Mesenchymal stem cell (in vitro differentiated cells and primary cell): Measurements from ENCODE around the gene ZSWIM4.

Experiments
- DNase-seq: peaks from one replicate; pipeline ENCODE4 v3.0.0-alpha.2; 2013
- H2AFZ ChIP-seq: one replicate; pipeline ENCODE4 v1.6.1; 2013; ENCODE audit warnings: low read depth, mild to moderate bottlenecking, control low read depth, inconsistent platforms, low read length, moderate library complexity
- H2AK5ac ChIP-seq: 2 replicates; pipeline ENCODE4 v1.6.1; 2013; ENCODE audit warnings: low read length, moderate library complexity, mild to moderate bottlenecking, inconsistent platforms; ENCODE audit not compliant: severe bottlenecking
- H2BK120ac ChIP-seq: one replicate; pipeline ENCODE4 v1.6.1; 2013; ENCODE audit warnings: low read depth, mild to moderate bottlenecking, inconsistent platforms, low read length, moderate library complexity
- H2BK12ac ChIP-seq, 2 experiments: one replicate each; pipeline ENCODE4 v1.6.1; 2013; ENCODE audit warnings: inconsistent platforms in 2 of 2, low read length in 2 of 2, mild to moderate bottlenecking in 2 of 2, moderate library complexity in 2 of 2, control low read depth in 1 of 2
- H2BK15ac ChIP-seq: one replicate; pipeline ENCODE4 v1.6.1; 2013; ENCODE audit warnings: mild to moderate bottlenecking, low read depth, inconsistent platforms; ENCODE audit not compliant: poor library complexity, severe bottlenecking
- H2BK5ac ChIP-seq: 2 replicates; pipeline ENCODE4 v1.6.1; 2013; ENCODE audit warnings: low read depth, mild to moderate bottlenecking, low read length, control low read depth, inconsistent platforms; ENCODE audit not compliant: poor library complexity, severe bottlenecking
- H3K14ac ChIP-seq, 2 experiments: one replicate each; pipeline ENCODE4 v1.6.1; 2013; ENCODE audit warnings: inconsistent platforms in 2 of 2, low read length in 2 of 2, control low read depth in 1 of 2, mild to moderate bottlenecking in 1 of 2, moderate library complexity in 1 of 2
- H3K18ac ChIP-seq, 2 experiments: one replicate each; pipeline ENCODE4 v1.6.1; 2013; ENCODE audit warnings: inconsistent platforms in 2 of 2, low read length in 2 of 2, control low read depth in 1 of 2, low read depth in 1 of 2, mild to moderate bottlenecking in 1 of 2
- H3K23ac ChIP-seq, 2 experiments: one replicate each; pipeline ENCODE4 v1.6.1; 2013; ENCODE audit warnings: inconsistent platforms in 2 of 2, low read length in 2 of 2, mild to moderate bottlenecking in 2 of 2, moderate library complexity in 2 of 2, control low read depth in 1 of 2
- H3K27ac ChIP-seq: 2 replicates; pipeline ENCODE4 v1.5.1; 2013; ENCODE audit warnings: mild to moderate bottlenecking, moderate library complexity, low read length, control low read depth, inconsistent platforms; ENCODE audit not compliant: poor library complexity, severe bottlenecking
- H3K27me3 ChIP-seq, 2 experiments: 2 replicates each; pipeline versions ENCODE4 v1.6.1 to v1.7.0; 2013; ENCODE audit warnings: low read length in 2 of 2, mild to moderate bottlenecking in 2 of 2, moderate library complexity in 2 of 2, control low read depth in 1 of 2, inconsistent platforms in 1 of 2; ENCODE audit not compliant: control insufficient read depth in 1 of 2, insufficient read depth in 1 of 2
- H3K36me3 ChIP-seq, 2 experiments: 2 replicates each; pipeline versions ENCODE4 v1.6.1 to v1.7.0; 2013; ENCODE audit warnings: low read length in 2 of 2, control low read depth in 1 of 2, inconsistent platforms in 1 of 2, low read depth in 1 of 2, mild to moderate bottlenecking in 1 of 2; ENCODE audit not compliant: insufficient read depth in 2 of 2, control insufficient read depth in 1 of 2
- H3K4ac ChIP-seq, 2 experiments: one replicate each; pipeline ENCODE4 v1.6.1; 2013; ENCODE audit warnings: inconsistent platforms in 2 of 2, low read length in 2 of 2, mild to moderate bottlenecking in 2 of 2, moderate library complexity in 2 of 2, control low read depth in 1 of 2, low read depth in 1 of 2
- H3K4me1 ChIP-seq: 2 replicates; pipeline ENCODE4 v1.6.1; 2013; ENCODE audit warnings: low read depth, low read length, control low read depth; ENCODE audit not compliant: control insufficient read depth, insufficient read depth
- H3K4me2 ChIP-seq: 2 replicates; pipeline ENCODE4 v1.6.1; 2013; ENCODE audit warnings: low read length, mild to moderate bottlenecking, inconsistent platforms; ENCODE audit not compliant: poor library complexity, severe bottlenecking
- H3K4me3 ChIP-seq, 2 experiments: 2 replicates each; pipeline versions ENCODE4 v1.5.1 to v1.7.0; 2013; ENCODE audit warnings: low read length in 2 of 2, mild to moderate bottlenecking in 2 of 2, control low read depth in 1 of 2, low read depth in 1 of 2; ENCODE audit not compliant: insufficient read depth in 1 of 2
- H3K79me1 ChIP-seq: replicated peaks from 2 replicates; pipeline ENCODE4 v1.6.1; 2013; ENCODE audit warnings: mild to moderate bottlenecking, control low read depth, low read length, inconsistent platforms; ENCODE audit not compliant: poor library complexity, severe bottlenecking
- H3K9ac ChIP-seq: 2 replicates; pipeline ENCODE4 v1.7.0; 2013; ENCODE audit warnings: mild to moderate bottlenecking, low read length, moderate library complexity
- H3K9me3 ChIP-seq: 2 replicates; pipeline ENCODE4 v1.7.0; 2013; ENCODE audit warnings: mild to moderate bottlenecking, low read length; ENCODE audit not compliant: control insufficient read depth
- H4K8ac ChIP-seq: one replicate; pipeline ENCODE4 v1.6.1; 2013; ENCODE audit warnings: inconsistent platforms, mild to moderate bottlenecking, low read length, moderate library complexity
- H4K91ac ChIP-seq: one replicate; pipeline ENCODE4 v1.6.1; 2013; ENCODE audit warnings: mild to moderate bottlenecking, low read length, inconsistent platforms
- WGBS: methylation state at CpG from one replicate; pipeline ENCODE4 v1.1.7; 2013; ENCODE audit warnings: mixed read lengths; 5-methylcytosine and 5-hydroxymethylcytosine counted together

Gene ZSWIM4

GRCh38 chr19:13764821-13765394, 30.3 kb upstream of the ZSWIM4 start:
- Histone ChIP-seq H2AK5ac (no peak overlapping the region), H3K27me3 (no peaks in the 10 kb centered on the region), H4K8ac (peak overlapping the region; percentile 85), H3K27ac (no peak overlapping the region), H3K4me1 (peaks cover 18% of the 10 kb centered on the region), H2BK15ac (no peak overlapping the region), H3K18ac (peak overlapping the region; percentile 63 to 90), H3K36me3 (peaks cover 57 to 59% of the 10 kb centered on the region in 2 experiments), H3K9me3 (no peaks in the 10 kb centered on the region), H3K4me3 (peak overlapping the region; percentile 88 to 92), H2AFZ (peak overlapping the region; percentile 74), H3K4ac (peak overlapping the region; percentile 47 to 49), H2BK12ac (peak overlapping the region in 1 of 2 experiments; percentile 30), H2BK120ac (no peak overlapping the region), H3K23ac (peak overlapping the region in 1 of 2 experiments; percentile 80), H3K14ac (peak overlapping the region; percentile 78 to 96), H3K79me1 (peaks cover 18% of the 10 kb centered on the region), H3K4me2 (peak overlapping the region; percentile 76), H4K91ac (no peak overlapping the region), H3K9ac (peak overlapping the region; percentile 88), H2BK5ac (no peak overlapping the region)
- peak; percentile 27 for DNase-seq
- 2% methylated on average over 39 of the region's 48 CpGs for WGBS

- H4K8ac ChIP-seq = no peak overlapping the region
- no peak overlapping the region for H2AFZ ChIP-seq
- peak overlapping the region in 1 of 2 experiments; percentile 88 for H3K4me3 ChIP-seq
- H3K9ac ChIP-seq = peak overlapping the region; percentile 88
- H2BK120ac ChIP-seq = no peak overlapping the region
- H3K4me2 ChIP-seq = peak overlapping the region; percentile 76
- no peak overlapping the region for H4K91ac ChIP-seq
- peak; percentile 36 for DNase-seq
- H2BK15ac ChIP-seq = no peak overlapping the region
- no peaks in the 10 kb centered on the region for H3K27me3 ChIP-seq
- no peak overlapping the region for H3K14ac ChIP-seq
- peaks cover 19% of the 10 kb centered on the region for H3K4me1 ChIP-seq
- H2BK12ac ChIP-seq = no peak overlapping the region
- H3K9me3 ChIP-seq = no peaks in the 10 kb centered on the region
- no peak overlapping the region for H2AK5ac ChIP-seq
- H3K79me1 ChIP-seq = peaks cover 18% of the 10 kb centered on the region
- H3K18ac ChIP-seq = peak overlapping the region in 1 of 2 experiments; percentile 25
- H3K23ac ChIP-seq = no peak overlapping the region
- H3K36me3 ChIP-seq = peaks cover 51 to 58% of the 10 kb centered on the region in 2 experiments
- no peak overlapping the region for H3K27ac ChIP-seq
- no peak overlapping the region for H2BK5ac ChIP-seq
- peak overlapping the region in 1 of 2 experiments; percentile 7 for H3K4ac ChIP-seq
- WGBS = 50% methylated on average over 19 of the region's 19 CpGs
These were observed 29.7 kb upstream of the ZSWIM4 start for GRCh38 chr19:13765395-13766094.

- Histone ChIP-seq H3K27ac (no peak overlapping the region), H3K79me1 (peaks cover 20% of the 10 kb centered on the region), H3K14ac (no peak overlapping the region), H3K27me3 (no peaks in the 10 kb centered on the region), H2BK5ac (no peak overlapping the region), H2BK120ac (no peak overlapping the region), H3K4me1 (peaks cover 19% of the 10 kb centered on the region), H2AK5ac (no peak overlapping the region), H4K91ac (no peak overlapping the region), H2BK12ac (peak overlapping the region in 1 of 2 experiments; percentile 11), H2AFZ (no peak overlapping the region), H3K4me2 (no peak overlapping the region), H3K18ac (no peak overlapping the region), H3K9me3 (no peaks in the 10 kb centered on the region), H3K4me3 (peak overlapping the region in 1 of 2 experiments; percentile 88), H3K23ac (no peak overlapping the region), H2BK15ac (no peak overlapping the region), H4K8ac (peak overlapping the region; percentile 38), H3K9ac (no peak overlapping the region), H3K4ac (no peak overlapping the region), H3K36me3 (peaks cover 51 to 55% of the 10 kb centered on the region in 2 experiments)
- DNase-seq = no peak
- 98% methylated on average over 2 of the region's 3 CpGs for WGBS
These were observed 29.2 kb upstream of the ZSWIM4 start for GRCh38 chr19:13766095-13766481.

DNA sequence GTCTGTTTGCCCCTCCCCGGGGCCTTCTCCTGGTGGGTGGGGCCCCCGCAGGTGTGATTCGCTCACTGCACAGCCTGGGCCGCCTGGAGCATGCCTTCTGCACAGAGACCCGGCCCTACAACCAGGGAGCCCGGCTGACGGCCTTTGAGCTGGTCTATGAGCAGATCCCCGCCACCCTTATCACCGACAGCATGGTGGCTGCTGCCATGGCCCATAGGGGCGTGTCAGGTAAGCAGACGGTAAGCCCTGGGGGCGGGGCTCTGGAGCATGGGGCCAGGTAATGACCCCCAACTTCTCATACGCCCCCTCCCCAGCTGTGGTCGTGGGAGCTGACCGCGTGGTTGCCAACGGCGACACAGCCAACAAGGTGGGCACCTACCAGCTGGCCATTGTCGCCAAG, 26.7 kb upstream of the ZSWIM4 start:
- H2BK15ac ChIP-seq = no peak overlapping the region
- H3K36me3 ChIP-seq = peaks cover 36 to 40% of the 10 kb centered on the region in 2 experiments
- H3K27ac ChIP-seq = no peak overlapping the region
- H2BK12ac ChIP-seq = no peak overlapping the region
- no peak overlapping the region for H2AFZ ChIP-seq
- no peak overlapping the region for H4K8ac ChIP-seq
- H2BK5ac ChIP-seq = no peak overlapping the region
- H3K27me3 ChIP-seq = no peaks in the 10 kb centered on the region
- 97% methylated on average over 19 of the region's 19 CpGs for WGBS
- H3K9me3 ChIP-seq = no peaks in the 10 kb centered on the region
- H3K23ac ChIP-seq = no peak overlapping the region
- DNase-seq = no peak
- no peak overlapping the region for H2BK120ac ChIP-seq
- H3K9ac ChIP-seq = no peak overlapping the region
- H3K4me1 ChIP-seq = peaks cover 19% of the 10 kb centered on the region
- H3K79me1 ChIP-seq = peaks cover 12% of the 10 kb centered on the region
- no peak overlapping the region for H4K91ac ChIP-seq
- no peak overlapping the region for H3K4ac ChIP-seq
- no peak overlapping the region for H2AK5ac ChIP-seq
- H3K4me3 ChIP-seq = no peak overlapping the region
- no peak overlapping the region for H3K18ac ChIP-seq
- H3K4me2 ChIP-seq = no peak overlapping the region
- H3K14ac ChIP-seq = no peak overlapping the region
